GM20000 (cell line): ENCODE measurements around the gene CAMTA1.

Source experiments
- DNase-seq: peaks from one replicate; pipeline ENCODE4 v3.0.0; 2012; ENCODE audit warnings: low spot score
- TF ChIP-seq, protein P1 (sequence below): IDR thresholded peaks from 2 replicates; pipeline ENCODE4 v1.5.1; 2012; ENCODE audit warnings: mild to moderate bottlenecking, control low read depth; ENCODE audit errors: extremely low read depth, missing control alignments

The CAMTA1 gene

GRCh38 chr1:7399514-7400125, 614.4 kb downstream of the CAMTA1 start:
- DNase-seq = no peak
- TF ChIP-seq, protein P1, sequence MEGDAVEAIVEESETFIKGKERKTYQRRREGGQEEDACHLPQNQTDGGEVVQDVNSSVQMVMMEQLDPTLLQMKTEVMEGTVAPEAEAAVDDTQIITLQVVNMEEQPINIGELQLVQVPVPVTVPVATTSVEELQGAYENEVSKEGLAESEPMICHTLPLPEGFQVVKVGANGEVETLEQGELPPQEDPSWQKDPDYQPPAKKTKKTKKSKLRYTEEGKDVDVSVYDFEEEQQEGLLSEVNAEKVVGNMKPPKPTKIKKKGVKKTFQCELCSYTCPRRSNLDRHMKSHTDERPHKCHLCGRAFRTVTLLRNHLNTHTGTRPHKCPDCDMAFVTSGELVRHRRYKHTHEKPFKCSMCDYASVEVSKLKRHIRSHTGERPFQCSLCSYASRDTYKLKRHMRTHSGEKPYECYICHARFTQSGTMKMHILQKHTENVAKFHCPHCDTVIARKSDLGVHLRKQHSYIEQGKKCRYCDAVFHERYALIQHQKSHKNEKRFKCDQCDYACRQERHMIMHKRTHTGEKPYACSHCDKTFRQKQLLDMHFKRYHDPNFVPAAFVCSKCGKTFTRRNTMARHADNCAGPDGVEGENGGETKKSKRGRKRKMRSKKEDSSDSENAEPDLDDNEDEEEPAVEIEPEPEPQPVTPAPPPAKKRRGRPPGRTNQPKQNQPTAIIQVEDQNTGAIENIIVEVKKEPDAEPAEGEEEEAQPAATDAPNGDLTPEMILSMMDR = no peak

DNA sequence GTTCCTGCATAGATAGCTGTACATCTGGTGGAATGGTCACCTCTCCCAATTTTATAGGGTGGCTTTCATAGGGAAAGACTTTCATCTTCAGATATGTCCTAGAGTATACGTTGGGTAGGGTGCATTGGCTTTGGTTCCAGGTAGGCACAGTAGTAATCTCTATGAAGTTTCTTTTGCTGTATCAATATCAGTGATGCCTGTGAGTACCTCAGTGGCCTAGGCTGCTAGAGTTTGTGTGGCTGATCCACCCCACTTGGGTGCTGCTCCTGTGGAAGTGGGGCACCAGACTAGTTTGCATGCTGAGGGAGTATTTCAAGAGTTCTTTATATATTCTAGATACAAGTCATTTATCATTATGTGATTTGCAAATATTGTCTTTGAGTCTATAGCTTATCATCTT, 615.3 kb downstream of the CAMTA1 start:
- TF ChIP-seq, protein P1 = no peak

DNA sequence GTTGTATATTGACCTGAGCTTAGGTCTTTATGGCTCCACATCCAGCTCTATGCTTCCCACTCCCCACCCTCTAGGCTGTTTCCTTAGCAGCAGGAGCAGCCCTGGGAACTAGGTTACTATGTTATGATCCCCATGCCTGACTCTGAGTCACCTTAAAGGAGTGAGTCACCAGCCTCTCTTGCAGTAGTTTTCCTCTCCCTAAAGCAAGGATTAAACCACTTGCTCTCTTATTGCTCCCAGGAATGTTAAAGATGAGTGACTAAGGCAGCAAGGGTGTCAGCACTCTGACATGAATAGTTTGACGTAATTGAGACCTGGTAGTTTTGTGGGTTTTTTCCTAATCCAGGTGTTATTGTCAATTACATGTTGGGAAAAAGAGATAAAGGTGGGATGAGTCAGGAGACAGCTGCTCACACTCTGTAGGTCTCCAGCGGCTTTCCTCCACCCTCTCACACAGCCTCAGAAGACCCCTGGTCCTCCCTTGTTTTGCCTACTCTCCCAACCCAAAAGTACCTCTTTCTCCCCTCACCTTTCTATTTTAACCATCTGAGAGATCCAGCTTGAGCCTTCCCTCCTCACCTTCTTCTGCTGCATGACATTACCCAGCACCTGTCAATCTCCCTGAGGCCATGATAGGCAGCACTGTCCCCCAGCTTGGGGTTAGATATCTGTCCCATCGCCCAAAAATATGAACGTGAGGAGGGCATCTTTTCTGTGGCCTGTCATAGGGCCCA, 616.7 kb downstream of the CAMTA1 start:
- no peak for DNase-seq
- TF ChIP-seq, protein P1 = no peak

More for the DNA sequence above, 615.3 kb downstream of the CAMTA1 start:
- no peak for DNase-seq

DNA sequence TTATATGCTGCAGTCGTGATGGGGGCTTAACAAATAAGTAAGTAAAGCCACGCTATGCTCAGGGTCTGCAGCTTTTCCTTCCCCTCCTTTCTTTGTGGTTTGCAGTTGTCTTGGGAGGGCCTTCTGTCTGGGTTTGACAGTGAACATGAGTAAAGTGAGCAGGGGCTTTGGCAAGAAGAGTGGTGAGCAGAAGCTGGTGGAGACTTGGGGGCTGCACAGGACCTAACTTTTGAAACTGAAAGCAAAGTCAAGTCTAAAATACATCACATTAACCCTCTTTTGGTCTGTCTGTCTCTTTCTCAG, 617.2 kb downstream of the CAMTA1 start:
- no peak for DNase-seq
- TF ChIP-seq, protein P1 = no peak

- peak; percentile 53 for DNase-seq
- TF ChIP-seq, protein P1 = no peak
Measured at GRCh38 chr1:7403265-7404045, 618.2 kb downstream of the CAMTA1 start.

DNA sequence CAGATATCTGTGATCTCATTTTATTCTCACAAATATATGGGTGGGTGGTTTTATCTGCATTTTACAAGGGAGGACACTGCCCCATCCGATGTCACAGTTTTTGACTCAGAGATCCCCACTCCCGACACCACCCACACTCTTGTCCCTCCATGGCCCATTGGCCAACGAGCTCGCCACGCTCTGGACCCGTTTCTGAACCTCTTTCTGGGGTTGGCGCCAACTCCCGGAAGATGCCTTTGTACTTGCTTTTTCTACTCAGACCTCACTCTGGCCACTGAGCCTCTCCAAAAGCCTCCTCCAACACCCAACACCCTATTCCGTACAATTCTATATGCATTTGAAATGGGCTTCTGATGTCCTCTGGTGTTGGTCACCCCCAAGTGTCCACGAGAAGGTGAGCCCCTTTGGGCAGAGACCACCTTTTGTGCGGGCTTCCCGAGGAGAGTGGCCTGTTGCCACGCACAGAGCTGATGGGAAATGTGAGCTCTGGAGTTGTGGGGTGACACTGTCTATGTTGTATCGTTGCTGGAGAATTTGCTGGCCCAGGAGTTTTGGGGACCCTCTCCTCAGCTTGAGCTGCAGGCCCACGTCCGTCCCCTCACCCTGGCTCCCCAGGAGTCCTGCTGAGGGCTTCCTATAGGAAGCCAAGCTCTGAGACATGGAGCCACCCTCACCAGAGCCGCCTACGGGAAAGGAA, 618.9 kb downstream of the CAMTA1 start:
- DNase-seq = no peak
- TF ChIP-seq, protein P1 = no peak
